HEK293 (cell line): ENCODE data around the gene PAPOLG.

Source experiments
- CTCF ChIA-PET: fragments of 350-600 bp; formaldehyde crosslinking; extraction: SDS; loops from one replicate; lab custom pipeline; 2021; ENCODE audit warnings: antibody characterized with exemption; lab: Yijun Ruan, JAX
- POLR2A ChIA-PET: fragments of 300-600 bp; formaldehyde crosslinking; extraction: SDS; loops from one replicate; lab custom pipeline; 2020; ENCODE audit warnings: antibody characterized with exemption, inconsistent platforms; lab: Yijun Ruan, JAX
- H3K27ac ChIP-seq: fragments of 200-500 bp; sonication (Bioruptor generic); 2 replicates; pipeline ENCODE4 v1.5.1; 2014; ENCODE audit warnings: low read depth, low read length, control low read depth, inconsistent platforms; ENCODE audit errors: extremely low read depth
- H3K36me3 ChIP-seq, 2 experiments: fragments of 200-500 bp in 1 of 2; sonication (Bioruptor generic) in 1 of 2; 1 replicate in 1 of 2; 2 replicates in 1 of 2; pipeline ENCODE4 v1.5.1; 2014 to 2017; ENCODE audit warnings: inconsistent platforms in 2 of 2, low read length in 2 of 2; ENCODE audit not compliant: control insufficient read depth in 2 of 2, insufficient read depth in 1 of 2
- H3K4me1 ChIP-seq: fragments of 200-500 bp; sonication (Bioruptor generic); 2 replicates; pipeline ENCODE4 v1.5.1; 2014; ENCODE audit warnings: mild to moderate bottlenecking, low read length, inconsistent platforms; ENCODE audit not compliant: control insufficient read depth, insufficient read depth
- H3K4me3 ChIP-seq: 2 replicates; pipeline ENCODE4 v1.5.1; 2011; ENCODE audit warnings: low read depth, mild to moderate bottlenecking, control low read depth, low read length, moderate library complexity
- H3K9me3 ChIP-seq: fragments of 200-500 bp; sonication (Bioruptor generic); 2 replicates; pipeline ENCODE4 v1.5.1; 2014; ENCODE audit warnings: low read depth, low read length, inconsistent platforms; ENCODE audit not compliant: control insufficient read depth, insufficient read depth
- ZBTB8A ChIP-seq: fragments of 450-650 bp; formaldehyde crosslinking; IDR thresholded peaks from 2 replicates; pipeline ENCODE4 v1.5.1; 2016; ENCODE audit warnings: missing biosample characterization, missing genetic modification characterization
- ZEB2 ChIP-seq: fragments of 450-650 bp; formaldehyde crosslinking; IDR thresholded peaks from 2 replicates; pipeline ENCODE4 v1.5.1; 2016; ENCODE audit warnings: missing biosample characterization, missing genetic modification characterization
- ZNF114 ChIP-seq: fragments of 450-650 bp; formaldehyde crosslinking; IDR thresholded peaks from 2 replicates; pipeline ENCODE4 v1.5.0; 2017; ENCODE audit warnings: missing biosample characterization, missing genetic modification characterization
- ZNF302 ChIP-seq: fragments of 450-650 bp; formaldehyde crosslinking; IDR thresholded peaks from 2 replicates; pipeline ENCODE4 v1.5.1; 2016; ENCODE audit warnings: missing biosample characterization, missing genetic modification characterization, low read depth
- ZNF394 ChIP-seq: fragments of 450-650 bp; formaldehyde crosslinking; IDR thresholded peaks from 2 replicates; pipeline ENCODE4 v1.5.1; 2016; ENCODE audit warnings: missing biosample characterization, missing genetic modification characterization, mild to moderate bottlenecking, moderate library complexity, borderline replicate concordance
- ZNF514 ChIP-seq: fragments of 450-650 bp; formaldehyde crosslinking; IDR thresholded peaks from 2 replicates; pipeline ENCODE4 v1.5.1; 2016; ENCODE audit warnings: missing biosample characterization, missing genetic modification characterization
- ZNF560 ChIP-seq: fragments of 450-650 bp; formaldehyde crosslinking; IDR thresholded peaks from 2 replicates; pipeline ENCODE4 v1.5.1; 2017; ENCODE audit warnings: missing biosample characterization, missing genetic modification characterization, borderline replicate concordance
- ZNF623 ChIP-seq: fragments of 450-650 bp; formaldehyde crosslinking; IDR thresholded peaks from 2 replicates; pipeline ENCODE4 v1.5.1; 2016; ENCODE audit warnings: missing biosample characterization, missing genetic modification characterization
- ZNF626 ChIP-seq: fragments of 450-650 bp; sonication (Bioruptor Pico); formaldehyde crosslinking; IDR thresholded peaks from 2 replicates; pipeline ENCODE4 v1.5.1; 2018; ENCODE audit warnings: missing biosample characterization, missing genetic modification characterization, inconsistent platforms
- ZSCAN23 ChIP-seq: fragments of 450-650 bp; formaldehyde crosslinking; IDR thresholded peaks from 2 replicates; pipeline ENCODE4 v1.5.1; 2016; ENCODE audit warnings: missing biosample characterization, missing genetic modification characterization
- TF ChIP-seq, protein P1 (sequence below): fragments of 450-650 bp; formaldehyde crosslinking; IDR thresholded peaks from 2 replicates; pipeline ENCODE4 v1.5.1; 2016; ENCODE audit warnings: missing biosample characterization, missing genetic modification characterization
- TF ChIP-seq, protein P2 (sequence below): fragments of 450-650 bp; IDR thresholded peaks from 2 replicates; pipeline ENCODE4 v1.5.1; 2018; ENCODE audit warnings: missing biosample characterization, mild to moderate bottlenecking, missing genetic modification characterization
- TF ChIP-seq, protein P3 (sequence below): fragments of 450-650 bp; formaldehyde crosslinking; optimal IDR thresholded peaks from 2 replicates; pipeline ENCODE3; 2016; ENCODE audit warnings: missing biosample characterization, mild to moderate bottlenecking, missing genetic modification characterization
- TF ChIP-seq, protein P4 (sequence below): fragments of 450-650 bp; formaldehyde crosslinking; IDR thresholded peaks from 2 replicates; pipeline ENCODE4 v1.5.1; 2016; ENCODE audit warnings: missing biosample characterization, missing genetic modification characterization
- TF ChIP-seq, protein P5 (sequence below): fragments of 450-650 bp; formaldehyde crosslinking; IDR thresholded peaks from 2 replicates; pipeline ENCODE4 v1.5.1; 2017; ENCODE audit warnings: missing biosample characterization, missing genetic modification characterization
- TF ChIP-seq, protein P6 (sequence below): IDR thresholded peaks from 2 replicates; pipeline ENCODE4 v1.6.1; 2011; ENCODE audit warnings: mild to moderate bottlenecking, low read depth, low read length, borderline replicate concordance

Gene PAPOLG

DNA sequence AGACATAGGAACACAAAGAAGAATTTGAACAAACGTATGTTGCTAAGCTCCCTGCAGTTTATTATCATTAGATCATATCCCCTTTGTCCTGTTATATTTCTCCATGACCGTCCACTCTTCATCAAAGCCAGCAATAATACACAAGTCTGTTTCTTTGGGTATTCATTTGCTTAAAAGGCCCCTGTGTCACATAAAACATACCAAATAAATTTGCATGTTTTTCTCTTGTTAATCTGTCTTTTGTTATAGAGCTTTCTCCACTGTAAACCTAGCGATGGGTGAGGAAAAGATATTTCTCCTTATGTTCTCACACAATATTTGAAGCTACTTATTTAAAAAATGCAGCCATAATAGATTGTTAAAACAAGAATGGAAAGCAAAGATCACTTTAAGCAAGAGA lies 82.4 kb downstream of the PAPOLG start (continued):
- TF ChIP-seq ZNF626 (tag by site-specific recombination) (no peak), ZNF302 (tag by site-specific recombination) (no peak), ZBTB8A (tag by site-specific recombination) (no peak), ZNF560 (tag by site-specific recombination) (no peak)

DNA sequence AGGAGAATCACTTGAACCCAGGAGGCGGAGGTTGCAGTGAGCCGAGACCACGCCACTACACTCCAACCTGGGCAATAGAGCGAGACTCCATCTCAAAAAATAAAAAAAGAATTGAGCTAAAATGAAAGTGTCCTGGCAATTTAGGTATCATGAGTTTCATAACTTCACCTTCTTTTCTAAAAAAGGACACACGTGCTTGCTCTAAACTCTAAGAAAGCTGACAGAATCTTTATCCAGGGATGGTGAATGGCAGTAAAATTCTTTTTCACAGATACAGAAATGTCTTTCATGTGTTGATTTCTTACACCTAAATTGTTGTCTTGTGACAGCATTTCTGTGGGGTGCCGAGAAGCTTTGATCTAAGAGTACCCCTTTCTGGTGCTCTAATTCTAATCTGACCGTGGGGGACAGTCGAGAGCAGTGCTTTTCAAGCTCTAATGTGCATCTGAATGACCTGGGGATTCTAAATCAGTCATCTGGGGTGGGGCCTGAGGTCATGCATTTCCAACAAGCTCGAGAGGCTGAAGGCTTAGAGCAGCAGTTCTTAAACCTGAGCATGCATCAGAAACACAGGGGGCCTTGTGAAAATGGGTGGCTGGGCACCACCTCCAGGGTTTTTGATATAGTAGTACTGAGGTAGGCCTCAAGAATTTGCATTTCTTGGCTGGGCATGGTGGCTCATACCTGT lies 83.2 kb downstream of the PAPOLG start:
- TF ChIP-seq, protein P1, sequence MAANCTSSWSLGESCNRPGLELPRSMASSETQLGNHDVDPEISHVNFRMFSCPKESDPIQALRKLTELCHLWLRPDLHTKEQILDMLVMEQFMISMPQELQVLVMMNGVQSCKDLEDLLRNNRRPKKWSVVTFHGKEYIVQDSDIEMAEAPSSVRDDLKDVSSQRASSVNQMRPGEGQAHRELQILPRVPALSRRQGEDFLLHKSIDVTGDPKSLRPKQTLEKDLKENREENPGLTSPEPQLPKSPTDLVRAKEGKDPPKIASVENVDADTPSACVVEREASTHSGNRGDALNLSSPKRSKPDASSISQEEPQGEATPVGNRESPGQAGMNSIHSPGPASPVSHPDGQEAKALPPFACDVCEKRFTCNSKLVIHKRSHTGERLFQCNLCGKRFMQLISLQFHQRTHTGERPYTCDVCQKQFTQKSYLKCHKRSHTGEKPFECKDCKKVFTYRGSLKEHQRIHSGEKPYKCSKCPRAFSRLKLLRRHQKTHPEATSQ (tag by site-specific recombination), result no peak
- no peak for TF ChIP-seq ZNF514
- TF ChIP-seq ZSCAN23 (tag by site-specific recombination), result no peak
- no peak for TF ChIP-seq ZEB2 (tag by site-specific recombination)
- TF ChIP-seq, protein P2, sequence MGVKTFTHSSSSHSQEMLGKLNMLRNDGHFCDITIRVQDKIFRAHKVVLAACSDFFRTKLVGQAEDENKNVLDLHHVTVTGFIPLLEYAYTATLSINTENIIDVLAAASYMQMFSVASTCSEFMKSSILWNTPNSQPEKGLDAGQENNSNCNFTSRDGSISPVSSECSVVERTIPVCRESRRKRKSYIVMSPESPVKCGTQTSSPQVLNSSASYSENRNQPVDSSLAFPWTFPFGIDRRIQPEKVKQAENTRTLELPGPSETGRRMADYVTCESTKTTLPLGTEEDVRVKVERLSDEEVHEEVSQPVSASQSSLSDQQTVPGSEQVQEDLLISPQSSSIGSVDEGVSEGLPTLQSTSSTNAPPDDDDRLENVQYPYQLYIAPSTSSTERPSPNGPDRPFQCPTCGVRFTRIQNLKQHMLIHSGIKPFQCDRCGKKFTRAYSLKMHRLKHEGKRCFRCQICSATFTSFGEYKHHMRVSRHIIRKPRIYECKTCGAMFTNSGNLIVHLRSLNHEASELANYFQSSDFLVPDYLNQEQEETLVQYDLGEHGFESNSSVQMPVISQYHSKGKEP (tag by site-specific recombination), result no peak
- TF ChIP-seq, protein P3, sequence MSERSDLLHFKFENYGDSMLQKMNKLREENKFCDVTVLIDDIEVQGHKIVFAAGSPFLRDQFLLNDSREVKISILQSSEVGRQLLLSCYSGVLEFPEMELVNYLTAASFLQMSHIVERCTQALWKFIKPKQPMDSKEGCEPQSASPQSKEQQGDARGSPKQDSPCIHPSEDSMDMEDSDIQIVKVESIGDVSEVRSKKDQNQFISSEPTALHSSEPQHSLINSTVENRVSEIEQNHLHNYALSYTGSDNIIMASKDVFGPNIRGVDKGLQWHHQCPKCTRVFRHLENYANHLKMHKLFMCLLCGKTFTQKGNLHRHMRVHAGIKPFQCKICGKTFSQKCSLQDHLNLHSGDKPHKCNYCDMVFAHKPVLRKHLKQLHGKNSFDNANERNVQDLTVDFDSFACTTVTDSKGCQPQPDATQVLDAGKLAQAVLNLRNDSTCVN (tag by site-specific recombination), result no peak
- TF ChIP-seq ZNF394 (tag by site-specific recombination), result no peak
- TF ChIP-seq, protein P4, sequence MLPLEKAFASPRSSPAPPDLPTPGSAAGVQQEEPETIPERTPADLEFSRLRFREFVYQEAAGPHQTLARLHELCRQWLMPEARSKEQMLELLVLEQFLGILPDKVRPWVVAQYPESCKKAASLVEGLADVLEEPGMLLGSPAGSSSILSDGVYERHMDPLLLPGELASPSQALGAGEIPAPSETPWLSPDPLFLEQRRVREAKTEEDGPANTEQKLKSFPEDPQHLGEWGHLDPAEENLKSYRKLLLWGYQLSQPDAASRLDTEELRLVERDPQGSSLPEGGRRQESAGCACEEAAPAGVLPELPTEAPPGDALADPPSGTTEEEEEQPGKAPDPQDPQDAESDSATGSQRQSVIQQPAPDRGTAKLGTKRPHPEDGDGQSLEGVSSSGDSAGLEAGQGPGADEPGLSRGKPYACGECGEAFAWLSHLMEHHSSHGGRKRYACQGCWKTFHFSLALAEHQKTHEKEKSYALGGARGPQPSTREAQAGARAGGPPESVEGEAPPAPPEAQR (tag by site-specific recombination), result no peak
- TF ChIP-seq, protein P5, sequence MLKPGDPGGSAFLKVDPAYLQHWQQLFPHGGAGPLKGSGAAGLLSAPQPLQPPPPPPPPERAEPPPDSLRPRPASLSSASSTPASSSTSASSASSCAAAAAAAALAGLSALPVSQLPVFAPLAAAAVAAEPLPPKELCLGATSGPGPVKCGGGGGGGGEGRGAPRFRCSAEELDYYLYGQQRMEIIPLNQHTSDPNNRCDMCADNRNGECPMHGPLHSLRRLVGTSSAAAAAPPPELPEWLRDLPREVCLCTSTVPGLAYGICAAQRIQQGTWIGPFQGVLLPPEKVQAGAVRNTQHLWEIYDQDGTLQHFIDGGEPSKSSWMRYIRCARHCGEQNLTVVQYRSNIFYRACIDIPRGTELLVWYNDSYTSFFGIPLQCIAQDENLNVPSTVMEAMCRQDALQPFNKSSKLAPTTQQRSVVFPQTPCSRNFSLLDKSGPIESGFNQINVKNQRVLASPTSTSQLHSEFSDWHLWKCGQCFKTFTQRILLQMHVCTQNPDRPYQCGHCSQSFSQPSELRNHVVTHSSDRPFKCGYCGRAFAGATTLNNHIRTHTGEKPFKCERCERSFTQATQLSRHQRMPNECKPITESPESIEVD, result no peak
- TF ChIP-seq, protein P6, sequence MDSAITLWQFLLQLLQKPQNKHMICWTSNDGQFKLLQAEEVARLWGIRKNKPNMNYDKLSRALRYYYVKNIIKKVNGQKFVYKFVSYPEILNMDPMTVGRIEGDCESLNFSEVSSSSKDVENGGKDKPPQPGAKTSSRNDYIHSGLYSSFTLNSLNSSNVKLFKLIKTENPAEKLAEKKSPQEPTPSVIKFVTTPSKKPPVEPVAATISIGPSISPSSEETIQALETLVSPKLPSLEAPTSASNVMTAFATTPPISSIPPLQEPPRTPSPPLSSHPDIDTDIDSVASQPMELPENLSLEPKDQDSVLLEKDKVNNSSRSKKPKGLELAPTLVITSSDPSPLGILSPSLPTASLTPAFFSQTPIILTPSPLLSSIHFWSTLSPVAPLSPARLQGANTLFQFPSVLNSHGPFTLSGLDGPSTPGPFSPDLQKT, result no peak
- no peak for TF ChIP-seq ZNF114 (tag by site-specific recombination)
- no peak for TF ChIP-seq ZNF623 (tag by site-specific recombination)
- no peak overlapping the region for H3K27ac ChIP-seq
- no peaks in the 10 kb centered on the region for H3K4me1 ChIP-seq
- CTCF ChIA-PET, result interaction anchor here (0.6 kb wide), 1 partner anchor 90 kb away, joined by 3 read pairs; no protein-coding TSS in a partner anchor
- no peaks in the 10 kb centered on the region for H3K9me3 ChIP-seq
- no peaks in the 10 kb centered on the region for H3K36me3 ChIP-seq
- no peak overlapping the region for H3K4me3 ChIP-seq
- POLR2A ChIA-PET, result no interaction called here
